GM18519 (cell line): Measurements from ENCODE around the gene FBXO36.
A peak's percentile ranks its signal among the peaks of the same experiment; 100 is the strongest.
"Not testable (repeated sequence)": the region's sequence is repeated elsewhere in the genome, so short reads cannot be mapped to it uniquely, and the experiment has no call there.

ENCODE experiments used
- ATAC-seq: cut with Tn5 transposase; IDR thresholded peaks from one replicate; pipeline ENCODE4 v1.9.1; 2021; ENCODE audit warnings: mild to moderate bottlenecking, moderate library complexity; ENCODE audit not compliant: unreplicated experiment, low FRiP score

FBXO36 gene

DNA sequence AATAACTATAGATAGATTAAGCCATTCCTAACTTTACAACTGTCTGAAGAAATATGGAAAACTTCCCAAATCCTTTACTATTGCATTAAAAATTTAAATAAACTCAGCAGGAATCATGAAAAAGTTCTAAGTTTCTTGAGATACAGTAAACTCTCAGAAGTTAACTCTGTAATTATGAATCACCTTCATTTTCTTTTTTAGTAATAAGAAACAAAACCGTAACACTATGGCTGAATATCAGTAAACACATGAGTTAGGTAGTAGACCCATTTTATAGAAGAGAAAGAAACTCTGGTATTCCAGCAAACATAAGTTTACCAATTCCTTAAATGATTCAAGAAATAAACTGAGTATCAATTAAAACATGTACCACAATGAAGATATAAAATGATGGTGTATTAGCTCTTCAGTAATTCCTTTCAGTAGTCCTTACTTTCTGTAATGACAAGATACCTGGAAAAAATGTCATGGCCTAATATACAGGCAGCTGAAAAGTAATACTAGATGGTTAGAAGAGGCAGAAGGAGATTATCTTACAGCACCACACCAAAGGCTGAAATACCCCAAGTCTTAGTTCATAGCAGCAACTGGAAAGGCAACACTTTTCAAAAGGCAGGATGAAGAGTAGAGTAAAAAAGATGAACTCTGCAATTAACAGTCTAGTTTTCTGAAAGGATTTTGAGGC lies 12.0 kb upstream of the FBXO36 start:
- no peak for ATAC-seq

DNA sequence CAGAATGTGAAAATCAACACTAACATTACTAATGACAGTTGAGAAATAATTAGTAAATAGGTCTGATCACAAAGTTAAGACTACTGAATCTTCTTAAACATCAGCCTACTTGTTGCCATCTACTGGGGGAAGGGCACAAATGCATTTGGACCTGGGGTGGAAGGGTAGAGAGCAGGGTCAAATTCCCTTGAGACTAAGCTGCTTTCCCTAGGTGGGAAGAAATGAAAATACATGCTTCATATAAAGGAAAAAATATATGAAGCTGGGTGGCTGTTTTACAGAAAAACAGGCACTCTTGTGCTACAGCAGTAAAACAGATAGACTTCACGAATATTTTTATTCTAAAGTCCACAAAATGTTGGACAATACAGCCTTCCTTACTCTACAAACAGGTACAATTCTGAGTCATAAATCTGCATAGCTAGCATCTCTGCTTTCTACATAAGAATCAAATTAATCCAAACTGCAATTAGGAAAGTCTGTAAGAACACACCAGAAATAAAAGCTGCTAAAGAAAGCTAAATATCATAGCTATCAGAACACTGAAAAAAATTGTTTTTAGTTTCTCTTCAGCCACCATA lies 11.4 kb upstream of the FBXO36 start:
- peak; percentile 40 for ATAC-seq

GRCh38 chr2:229914171-229914570 lies 8.1 kb upstream of the FBXO36 start:
- no peak for ATAC-seq

DNA sequence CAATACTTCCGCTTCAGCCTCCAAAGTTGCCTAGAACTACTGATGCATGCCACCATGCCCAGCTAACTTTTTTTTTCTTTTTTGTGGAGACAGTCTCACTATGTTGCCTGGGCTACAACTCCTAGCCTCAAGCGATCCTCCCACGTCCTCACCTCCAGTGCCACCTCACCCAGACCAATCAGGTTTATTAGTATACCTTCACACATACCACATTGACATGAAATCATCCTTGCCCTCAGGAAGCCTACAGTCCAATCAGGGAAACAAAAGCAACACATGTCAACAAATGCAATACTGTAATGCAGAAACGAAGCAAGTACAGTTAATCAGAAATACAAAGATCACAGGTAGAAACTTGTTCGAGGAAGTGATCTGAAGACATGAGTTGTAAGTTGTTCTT lies 4.5 kb upstream of the FBXO36 start:
- ATAC-seq = no peak

DNA sequence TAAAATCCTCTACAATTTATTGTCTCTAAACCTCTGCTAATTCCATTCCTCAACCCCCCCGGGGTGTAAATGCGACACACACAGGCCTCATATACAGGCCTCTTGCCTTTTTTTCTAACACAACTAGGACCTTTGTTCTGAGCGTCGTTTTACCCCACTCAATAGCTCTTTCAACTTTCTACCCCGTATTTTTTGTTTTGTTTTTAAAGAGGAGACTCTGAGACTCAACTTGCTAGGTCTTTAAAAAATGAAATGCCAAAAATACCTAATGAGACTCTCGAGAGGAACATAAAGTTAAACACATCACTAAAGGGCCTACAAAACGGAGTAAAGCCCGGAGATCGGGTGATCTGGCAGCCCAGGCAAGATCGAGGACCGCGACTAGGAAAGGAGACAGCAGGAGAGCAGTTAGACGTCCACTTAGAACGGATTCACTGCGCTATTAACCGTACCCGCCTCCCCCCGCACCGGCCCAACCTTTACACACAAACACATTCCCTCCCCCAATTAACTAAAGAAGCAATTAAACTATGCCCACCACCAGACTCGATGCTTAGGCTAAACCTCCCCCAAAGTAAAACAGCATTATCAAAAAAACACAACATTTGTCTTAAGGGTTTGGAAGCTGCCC lies 2.2 kb upstream of the FBXO36 start:
- no peak for ATAC-seq

DNA sequence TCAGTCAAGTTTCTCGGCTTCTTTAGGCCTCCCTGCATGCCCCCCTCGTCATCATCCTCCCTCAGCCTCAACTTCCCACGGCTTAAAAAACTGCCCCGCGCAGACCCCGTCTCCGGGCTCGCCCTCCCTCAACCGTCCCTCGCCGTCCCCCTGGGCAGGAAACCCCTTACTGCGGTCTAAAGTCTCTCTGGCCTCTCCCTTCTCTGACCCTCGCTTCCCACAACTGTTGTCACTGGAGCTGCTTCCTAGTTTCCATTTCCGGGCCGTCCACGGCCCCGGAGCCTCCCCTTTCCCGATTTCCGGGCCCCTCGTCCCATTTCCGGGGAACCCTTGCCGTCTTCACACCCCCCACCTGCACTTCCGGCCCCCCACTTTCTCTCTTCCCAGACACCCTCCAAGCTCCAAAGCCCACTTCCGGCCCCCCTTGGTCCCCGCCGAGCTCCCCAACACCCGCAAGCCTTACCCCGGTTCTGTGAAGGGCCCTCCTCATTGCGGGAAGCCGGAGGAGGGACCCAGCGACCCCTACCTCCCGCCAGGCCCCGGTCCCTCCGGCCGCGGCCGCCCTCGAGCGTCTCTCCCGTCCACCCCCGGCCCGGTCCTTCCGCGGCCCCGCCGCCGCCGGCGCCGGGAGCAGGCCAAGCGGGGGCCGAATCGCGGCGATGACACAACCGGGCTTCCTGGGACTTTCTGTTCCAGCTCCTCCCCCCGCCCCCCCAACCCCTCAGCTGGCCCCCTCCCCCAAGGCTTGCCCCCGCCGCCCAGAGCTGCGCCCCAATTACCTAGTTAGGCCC lies 1.0 kb upstream of the FBXO36 start:
- ATAC-seq = peak; percentile 11

- ATAC-seq = peak; percentile 51
Observed at GRCh38 chr2:229921892-229922448, 333 bp upstream of the FBXO36 start, which contains the start of gene TRIP12. TRIP12 (minus strand) TSS chr2:229922009; CDS start chr2:229880079, 41,930 bp downstream.

DNA sequence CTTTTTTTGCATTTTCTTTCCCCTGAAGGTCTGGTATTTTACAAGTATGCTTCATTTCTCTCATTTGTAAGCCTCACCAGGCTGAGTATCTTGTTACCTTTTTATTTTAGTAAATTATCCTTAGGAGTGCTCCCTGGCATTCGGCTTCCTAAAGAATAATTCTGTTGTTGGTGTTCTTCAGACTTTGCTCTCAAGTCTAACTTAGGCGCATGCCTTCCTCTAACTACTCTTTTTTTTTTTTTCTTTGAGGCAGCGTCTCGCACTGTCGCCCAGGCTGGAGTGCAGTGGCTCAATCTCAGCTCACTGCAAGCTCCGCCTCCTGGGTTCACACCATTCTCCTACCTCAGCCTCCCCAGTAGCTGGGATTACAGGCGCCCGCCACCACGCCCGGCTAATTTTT lies 2.2 kb downstream of the FBXO36 start:
- not testable (repeated sequence) for ATAC-seq

- no peak for ATAC-seq
Observed at GRCh38 chr2:229925201-229925600, 2.9 kb downstream of the FBXO36 start.

DNA sequence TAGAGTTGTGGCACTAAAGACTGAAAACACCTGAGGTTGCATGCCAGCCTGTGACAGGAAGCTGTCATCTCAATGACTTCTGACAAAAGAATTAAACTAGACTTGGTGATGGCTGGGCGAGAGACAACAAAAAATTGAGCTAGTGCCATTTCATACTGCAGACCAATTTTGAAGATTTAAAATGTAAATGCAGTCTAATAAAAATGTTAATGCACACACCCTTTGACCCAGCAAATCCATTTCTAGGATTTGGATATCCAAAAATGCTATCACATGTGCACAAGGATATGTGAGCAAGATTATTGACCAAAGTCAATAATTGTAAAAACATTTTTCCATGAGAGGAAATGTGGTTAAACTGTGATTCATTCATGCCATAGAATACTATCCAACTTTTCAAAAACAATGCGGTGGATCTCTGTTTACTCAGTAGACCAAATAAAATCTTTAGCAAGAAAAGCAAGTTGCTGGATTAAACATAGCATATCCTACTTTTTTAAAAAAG lies 5.6 kb downstream of the FBXO36 start:
- no peak for ATAC-seq

- no peak for ATAC-seq
Observed at GRCh38 chr2:229930656-229931055, 8.4 kb downstream of the FBXO36 start.

DNA sequence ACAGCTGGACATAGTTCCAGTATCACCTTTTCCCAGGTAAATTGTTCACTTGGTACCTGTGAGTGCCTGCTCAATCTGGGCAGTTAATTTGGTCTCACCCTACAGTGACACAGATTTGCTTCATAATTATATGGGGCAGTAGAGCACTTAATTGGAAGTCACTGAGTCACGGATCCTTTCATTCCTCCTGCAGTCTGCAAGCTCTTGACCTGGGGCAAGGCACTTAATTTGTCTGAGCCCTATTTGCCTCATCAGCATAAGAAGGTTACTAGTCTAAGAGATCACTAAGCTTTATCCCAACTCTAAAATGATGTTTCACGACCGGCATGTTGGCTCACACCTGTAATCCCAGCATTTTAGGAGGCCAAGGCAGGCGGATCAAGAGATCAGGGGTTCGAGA lies 8.9 kb downstream of the FBXO36 start:
- ATAC-seq = no peak

GRCh38 chr2:229937537-229937936 lies 15.2 kb downstream of the FBXO36 start:
- no peak for ATAC-seq

GRCh38 chr2:229942671-229943070 lies 20.4 kb downstream of the FBXO36 start:
- ATAC-seq = no peak

DNA sequence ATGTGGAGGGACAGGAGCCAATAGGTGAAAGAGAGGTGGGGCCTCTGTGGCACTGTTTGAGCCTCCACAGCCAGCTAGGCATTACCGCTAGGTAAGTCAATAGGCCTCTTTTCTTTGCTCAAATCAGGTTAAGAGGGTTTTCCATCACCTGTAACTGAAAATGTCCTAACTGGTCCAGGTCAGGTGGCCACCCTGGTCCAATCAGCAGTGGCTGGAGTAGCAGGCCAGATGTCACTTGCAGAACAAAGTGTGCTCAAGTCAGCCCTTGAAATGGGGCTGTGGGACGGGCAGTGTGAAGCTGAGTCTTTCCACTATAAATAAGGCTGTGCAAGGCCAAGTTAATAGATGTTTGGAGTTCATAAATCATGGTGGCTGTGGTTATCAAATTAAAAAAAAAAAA lies 20.9 kb downstream of the FBXO36 start:
- ATAC-seq = no peak

- ATAC-seq = no peak
Observed at GRCh38 chr2:229943770-229944449, 21.6 kb downstream of the FBXO36 start.

DNA sequence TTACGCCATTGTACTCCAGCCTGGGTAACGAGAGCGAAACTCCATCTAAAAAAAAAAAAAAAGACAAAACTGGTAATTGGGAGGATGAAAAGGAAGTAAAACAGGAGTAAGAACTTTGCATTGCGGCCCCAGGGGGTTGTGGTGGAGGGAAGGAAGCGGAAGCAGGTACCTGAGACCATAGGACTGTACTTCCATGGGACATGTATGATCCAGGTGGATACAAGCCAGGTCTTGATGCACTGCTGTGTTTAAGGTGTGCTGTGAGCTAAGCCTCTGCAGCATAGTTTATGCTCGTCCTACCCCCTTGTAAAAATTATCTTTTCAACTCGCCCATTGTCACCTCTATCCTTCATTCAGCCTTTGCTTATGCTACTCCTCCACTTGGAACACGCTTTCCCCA lies 23.7 kb downstream of the FBXO36 start:
- no peak for ATAC-seq

- peak; percentile 69 for ATAC-seq
Observed at GRCh38 chr2:229947544-229947943, 25.2 kb downstream of the FBXO36 start.

DNA sequence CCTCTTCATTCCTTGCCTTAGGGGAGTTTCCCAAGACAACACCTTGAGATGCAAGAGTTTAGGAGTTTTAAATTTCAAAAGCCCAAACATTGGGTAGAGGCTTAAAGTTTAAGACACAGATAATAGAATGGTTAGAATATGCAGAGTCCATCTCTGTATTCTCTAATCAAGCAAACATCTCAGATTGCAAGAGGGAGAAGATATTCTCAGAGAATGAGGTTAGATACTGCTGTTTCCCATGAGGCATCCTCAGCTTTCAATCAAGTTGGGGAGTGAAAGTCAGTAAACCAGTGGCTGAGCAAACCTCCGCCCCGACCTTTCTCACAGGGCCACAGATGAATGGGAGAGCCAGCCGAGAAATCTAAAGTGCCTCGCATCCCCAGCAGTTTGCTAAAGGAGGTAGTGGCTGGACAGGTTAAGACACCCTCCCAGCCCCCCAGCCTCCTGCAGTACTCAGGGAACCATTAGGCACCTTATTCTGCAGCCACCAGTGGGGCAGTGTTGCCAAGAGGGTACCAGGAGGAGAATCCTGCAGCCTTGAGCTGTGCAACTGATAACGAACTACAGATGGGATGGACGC lies 30.0 kb downstream of the FBXO36 start:
- ATAC-seq = no peak

GRCh38 chr2:229955663-229956062 lies 33.4 kb downstream of the FBXO36 start:
- ATAC-seq = no peak
